Measurements from ENCODE around the gene NPDC1. TPM values are rescaled to one million over a fixed set of nuclear protein-coding genes. Genes with fewer than 3 reads are reported as not detected.
A peak's percentile ranks its signal among the peaks of the same experiment; 100 is the strongest.

The NPDC1 gene
- total RNA-seq, 1 experiment from 2014 or later: 89.8 TPM

DNA sequence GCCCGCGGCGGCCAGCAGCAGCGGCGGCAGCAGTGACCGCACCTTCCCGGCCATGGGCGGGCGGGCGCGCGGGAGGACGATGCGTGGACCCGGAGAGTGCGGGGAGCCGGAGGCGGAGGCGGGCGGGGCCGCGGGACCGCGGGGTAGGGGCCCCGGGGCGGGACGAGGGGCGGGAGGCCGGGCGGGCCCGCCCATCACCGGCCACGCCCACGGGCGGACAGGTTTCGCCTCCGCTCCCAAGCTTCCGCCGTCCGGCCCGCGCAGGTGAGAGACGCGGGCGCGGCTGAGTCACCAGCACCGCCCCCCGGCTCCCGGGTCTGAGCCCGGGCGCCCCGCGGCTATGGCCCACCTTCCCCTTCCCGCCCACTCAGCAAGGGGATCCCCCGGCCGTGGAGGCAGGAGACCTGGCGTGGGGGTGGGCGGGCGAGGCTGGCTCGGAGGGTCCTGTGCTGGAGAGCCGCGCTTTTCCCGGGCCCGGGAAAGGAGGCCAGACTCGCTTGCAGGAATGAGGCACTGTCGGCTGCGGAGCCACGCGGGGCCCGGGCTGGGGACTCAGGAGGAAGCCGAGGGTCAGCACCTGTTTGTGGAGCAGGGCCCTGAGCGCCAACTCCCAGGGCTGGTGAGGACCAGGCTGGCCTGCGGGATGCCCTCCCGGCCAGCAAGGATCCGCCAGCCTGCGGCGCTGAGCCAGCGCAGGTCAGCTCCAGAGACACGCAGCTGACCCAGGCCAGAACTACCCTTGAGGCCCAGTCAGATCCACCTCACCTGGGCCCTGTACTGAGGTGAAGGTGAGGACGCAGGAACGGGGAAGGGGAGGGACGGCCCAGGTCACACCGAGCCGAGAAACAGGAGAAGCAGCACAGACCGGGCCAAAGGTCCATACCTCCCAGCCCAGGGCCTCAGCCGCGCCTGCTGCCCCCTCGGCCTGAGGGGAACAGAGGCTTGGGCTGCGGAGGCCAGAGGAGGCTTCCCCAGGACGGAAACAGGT, 8.3 kb upstream of the NPDC1 start, which contains the start of gene ENTPD2:
TSS of gene ENTPD2 (minus strand) at position 118 of the 988 bp plus-strand sequence. CDS start at position 54, 64 bp downstream.
- no peaks in the 10 kb centered on the region for H3K9me2 ChIP-seq (ENCODE audit: insufficient read depth)
- no peaks in the 10 kb centered on the region for H3K79me2 ChIP-seq (ENCODE audit: low read depth)
- peaks cover 5% of the 10 kb centered on the region for H3K27me3 ChIP-seq (ENCODE audit: insufficient read depth, low read depth)
- H3K36me3 ChIP-seq (ENCODE audit: low read depth): no peaks in the 10 kb centered on the region
- no peak within 1 kb of the TSS for H3K27ac ChIP-seq
- ChIA-PET CTCF (interaction anchor here (0.6 to 0.8 kb wide), 3 partner anchors 13 to 171 kb away, joined by 3 to 4 read pairs (median 3); partner anchors contain the start of gene CYSRT1), POLR2A (ENCODE audit: unreplicated experiment) (interaction anchor here (0.7 kb wide), 1 partner anchor 370 kb away, joined by 3 read pairs; no protein-coding TSS in a partner anchor)
- peak within 1 kb of the TSS; percentile 84 for H3K4me2 ChIP-seq
- H4K20me1 ChIP-seq (ENCODE audit: insufficient read depth): no peaks in the 10 kb centered on the region
- intact Hi-C loops (cut with micrococcal nuclease; ENCODE audit: unreplicated experiment): no loop called here
- TF ChIP-seq EZH2 (IDR thresholded peaks at IDR 0.05; ENCODE audit: low read depth): no peak
- TF ChIP-seq, protein P1, sequence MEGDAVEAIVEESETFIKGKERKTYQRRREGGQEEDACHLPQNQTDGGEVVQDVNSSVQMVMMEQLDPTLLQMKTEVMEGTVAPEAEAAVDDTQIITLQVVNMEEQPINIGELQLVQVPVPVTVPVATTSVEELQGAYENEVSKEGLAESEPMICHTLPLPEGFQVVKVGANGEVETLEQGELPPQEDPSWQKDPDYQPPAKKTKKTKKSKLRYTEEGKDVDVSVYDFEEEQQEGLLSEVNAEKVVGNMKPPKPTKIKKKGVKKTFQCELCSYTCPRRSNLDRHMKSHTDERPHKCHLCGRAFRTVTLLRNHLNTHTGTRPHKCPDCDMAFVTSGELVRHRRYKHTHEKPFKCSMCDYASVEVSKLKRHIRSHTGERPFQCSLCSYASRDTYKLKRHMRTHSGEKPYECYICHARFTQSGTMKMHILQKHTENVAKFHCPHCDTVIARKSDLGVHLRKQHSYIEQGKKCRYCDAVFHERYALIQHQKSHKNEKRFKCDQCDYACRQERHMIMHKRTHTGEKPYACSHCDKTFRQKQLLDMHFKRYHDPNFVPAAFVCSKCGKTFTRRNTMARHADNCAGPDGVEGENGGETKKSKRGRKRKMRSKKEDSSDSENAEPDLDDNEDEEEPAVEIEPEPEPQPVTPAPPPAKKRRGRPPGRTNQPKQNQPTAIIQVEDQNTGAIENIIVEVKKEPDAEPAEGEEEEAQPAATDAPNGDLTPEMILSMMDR (conservative IDR thresholded peaks at IDR 0.05): no peak
- TSS peak; percentile 39 for BruUV-seq (replicated peaks)
- H3F3A ChIP-seq (ENCODE audit: insufficient read depth, low read depth): peaks cover 3% of the 10 kb centered on the region; the same call in 1 of the 2 replicates
- H3K4me1 ChIP-seq (replicated peaks; ENCODE audit: insufficient read depth): no peaks in the 10 kb centered on the region
- DNase-seq: peak; percentile 51 to 86
- no peaks in the 10 kb centered on the region for H3K9me3 ChIP-seq (ENCODE audit: insufficient read depth, low read depth)
- peak within 1 kb of the TSS; percentile 62 for H3K4me3 ChIP-seq
- H2AFZ ChIP-seq: peak within 1 kb of the TSS; percentile 74

DNA sequence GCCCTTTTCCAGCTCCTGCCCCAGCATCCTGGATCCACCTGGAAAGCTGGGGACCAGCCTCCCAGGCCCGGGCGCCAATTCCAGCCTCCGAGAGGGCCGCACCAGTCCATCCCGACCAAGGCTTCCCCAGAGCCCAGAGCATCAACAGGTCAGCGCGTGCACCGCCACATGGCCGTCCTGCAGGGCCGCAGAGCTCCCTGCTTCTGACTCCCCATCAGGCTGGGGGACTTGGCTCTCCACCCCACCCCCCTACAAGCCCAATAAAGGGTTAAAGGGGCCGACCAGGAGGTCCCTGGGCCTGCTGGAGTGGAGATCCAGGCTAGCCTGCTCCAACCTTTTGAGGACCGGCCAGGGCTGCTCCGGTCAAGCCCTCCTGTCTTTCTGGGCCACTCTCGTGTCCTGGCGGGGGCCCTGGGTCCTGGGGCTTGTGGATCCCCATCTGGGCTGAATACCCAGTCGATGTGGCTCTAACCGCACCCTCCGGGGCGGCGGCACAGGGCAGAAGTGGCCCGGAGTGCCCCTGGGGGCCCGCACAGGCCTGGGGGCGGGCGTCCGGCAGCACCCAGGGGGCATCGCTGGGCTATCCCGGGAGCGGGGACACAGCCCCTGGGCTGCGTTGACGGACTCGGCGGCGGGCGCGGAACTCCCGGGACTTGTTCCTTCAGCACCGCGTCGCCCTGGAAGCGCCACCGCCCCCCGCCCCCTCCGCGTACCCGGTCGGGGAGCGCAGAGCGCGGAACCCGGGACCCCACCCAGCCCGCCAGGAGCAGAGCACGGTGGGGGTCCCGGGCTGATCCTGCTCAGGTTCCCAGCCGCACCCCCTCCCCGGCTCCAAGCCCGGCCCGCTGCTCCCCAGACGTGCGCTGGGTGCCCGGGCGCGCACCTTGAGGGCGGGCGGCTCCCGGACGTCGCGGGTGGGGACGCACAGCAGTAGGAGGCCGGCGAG, 7.3 kb upstream of the NPDC1 start:
- peak overlapping the region; percentile 62; the same call in 1 of the 2 replicates for H3K4me3 ChIP-seq
- CTCF ChIA-PET: interaction anchor here (0.7 to 0.8 kb wide), 2 partner anchors 14 to 172 kb away, joined by 3 read pairs; partner anchors contain the start of gene CYSRT1

More for the DNA sequence above, 7.3 kb upstream of the NPDC1 start:
- Histone ChIP-seq H3K79me2 (ENCODE audit: low read depth) (no peaks in the 10 kb centered on the region), H3K4me2 (peak overlapping the region; percentile 84), H3K4me1 (replicated peaks; ENCODE audit: insufficient read depth) (no peaks in the 10 kb centered on the region), H2AFZ (no peak overlapping the region; the same call in 1 of the 2 replicates), H3K27ac (no peak overlapping the region), H3K27me3 (ENCODE audit: insufficient read depth, low read depth) (peaks cover 6% of the 10 kb centered on the region), H3K9me3 (ENCODE audit: insufficient read depth, low read depth) (no peaks in the 10 kb centered on the region), H3F3A (ENCODE audit: insufficient read depth, low read depth) (peaks cover under 1% of the 10 kb centered on the region; the same call in 1 of the 2 replicates), H3K9me2 (ENCODE audit: insufficient read depth) (no peaks in the 10 kb centered on the region), H4K20me1 (ENCODE audit: insufficient read depth) (no peaks in the 10 kb centered on the region), H3K36me3 (ENCODE audit: low read depth) (no peaks in the 10 kb centered on the region)
- intact Hi-C loops (cut with micrococcal nuclease; ENCODE audit: unreplicated experiment): no loop called here
- BruUV-seq (replicated peaks): no TSS peak
- POLR2A ChIA-PET (ENCODE audit: unreplicated experiment): interaction anchor here (0.7 kb wide), 1 partner anchor 371 kb away, joined by 3 read pairs; no protein-coding TSS in a partner anchor
- TF ChIP-seq EZH2 (IDR thresholded peaks at IDR 0.05; ENCODE audit: low read depth): no peak
- TF ChIP-seq, protein P1 (conservative IDR thresholded peaks at IDR 0.05): no peak
- DNase-seq: peak in 1 of 2 experiments; percentile 13
